ENCODE data around the gene ZNF512. TPM values are rescaled to one million over a fixed set of nuclear protein-coding genes. Genes with fewer than 3 reads are reported as not detected.

The ZNF512 gene
- total and polyA plus RNA-seq, 2 of the 13 experiments (the other 11 are each of a cell fraction or from before 2014, with no cell fraction given) = 29.8 to 31.0 TPM

- TF ChIP-seq, protein P1, sequence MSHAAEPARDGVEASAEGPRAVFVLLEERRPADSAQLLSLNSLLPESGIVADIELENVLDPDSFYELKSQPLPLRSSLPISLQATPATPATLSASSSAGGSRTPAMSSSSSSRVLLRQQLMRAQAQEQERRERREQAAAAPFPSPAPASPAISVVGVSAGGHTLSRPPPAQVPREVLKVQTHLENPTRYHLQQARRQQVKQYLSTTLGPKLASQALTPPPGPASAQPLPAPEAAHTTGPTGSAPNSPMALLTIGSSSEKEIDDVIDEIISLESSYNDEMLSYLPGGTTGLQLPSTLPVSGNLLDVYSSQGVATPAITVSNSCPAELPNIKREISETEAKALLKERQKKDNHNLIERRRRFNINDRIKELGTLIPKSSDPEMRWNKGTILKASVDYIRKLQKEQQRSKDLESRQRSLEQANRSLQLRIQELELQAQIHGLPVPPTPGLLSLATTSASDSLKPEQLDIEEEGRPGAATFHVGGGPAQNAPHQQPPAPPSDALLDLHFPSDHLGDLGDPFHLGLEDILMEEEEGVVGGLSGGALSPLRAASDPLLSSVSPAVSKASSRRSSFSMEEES (CRISPR knock-in tag; IDR thresholded peaks at IDR 0.05) = no peak
Observed at GRCh38 chr2:27652790-27653189, 69.9 kb downstream of the ZNF512 start (continued).

- no peak for TF ChIP-seq ATF6 (CRISPR knock-in tag; conservative IDR thresholded peaks at IDR 0.05)
- no peak for TF ChIP-seq TBL1XR1 (IDR thresholded peaks at IDR 0.05; ENCODE audit: borderline replicate concordance, low read length, partially characterized antibody)
- no peak for TF ChIP-seq ZC3H13 (CRISPR knock-in tag; IDR thresholded peaks at IDR 0.05)
- TF ChIP-seq, protein P2, sequence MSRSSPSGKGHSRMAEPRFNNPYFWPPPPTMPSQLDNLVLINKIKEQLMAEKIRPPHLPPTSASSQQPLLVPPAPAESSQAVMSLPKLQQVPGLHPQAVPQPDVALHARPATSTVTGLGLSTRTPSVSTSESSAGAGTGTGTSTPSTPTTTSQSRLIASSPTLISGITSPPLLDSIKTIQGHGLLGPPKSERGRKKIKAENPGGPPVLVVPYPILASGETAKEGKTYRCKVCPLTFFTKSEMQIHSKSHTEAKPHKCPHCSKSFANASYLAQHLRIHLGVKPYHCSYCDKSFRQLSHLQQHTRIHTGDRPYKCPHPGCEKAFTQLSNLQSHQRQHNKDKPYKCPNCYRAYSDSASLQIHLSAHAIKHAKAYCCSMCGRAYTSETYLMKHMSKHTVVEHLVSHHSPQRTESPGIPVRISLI (CRISPR knock-in tag; IDR thresholded peaks at IDR 0.05; ENCODE audit: borderline replicate concordance) = no peak
- no peaks in the 10 kb centered on the region for H3K4me1 ChIP-seq (ENCODE audit: insufficient read depth, low read length)
- in situ Hi-C loops (cut with HindIII; ENCODE audit: extremely low pct_ligation_motif_present, low pct_unique_long_range_greater_than_20kb) = no loop called here
- FAIRE-seq = no peak
- no peak overlapping the region for H2AFZ ChIP-seq (ENCODE audit: low read length)
- no peaks in the 10 kb centered on the region for H3K9me3 ChIP-seq (ENCODE audit: low read length)
- ATAC-seq = no peak; the same call in 2 of the 3 replicates
- no TSS peak for BruUV-seq (replicated peaks)
- intact Hi-C loops (cut with micrococcal nuclease; ENCODE audit: unreplicated experiment) = no loop called here
- no peaks in the 10 kb centered on the region for H3K79me2 ChIP-seq (ENCODE audit: insufficient read depth, low read length)
- ChIA-PET CTCF (ENCODE audit: low intra/inter-chr PET ratio, low total read pairs) (no interaction called here), POLR2A (interaction anchor here (1.4 to 1.6 kb wide), 2 partner anchors 10 to 28 kb away, joined by 4 to 5 read pairs; partner anchors contain the start of genes SLC4A1AP and SUPT7L)
- H3K4me2 ChIP-seq (ENCODE audit: low read depth, low read length) = no peak overlapping the region
- no peak for DNase-seq (ENCODE audit: low spot score)
- H3K9ac ChIP-seq (ENCODE audit: insufficient read depth, low read depth, low read length) = no peak overlapping the region
- 98% methylated on average over 2 of the region's 2 CpGs for WGBS (ENCODE audit: low lambda C conversion rate)
- H3K36me3 ChIP-seq (replicated peaks in 1 of 2; ENCODE audit: control insufficient read depth in 1 of 2, insufficient read depth in 2 of 2, low read length in 2 of 2) = peaks cover 35 to 88% of the 10 kb centered on the region in 2 experiments
- no peak overlapping the region for H3K27ac ChIP-seq (ENCODE audit: extremely low read length, insufficient read depth, low read length)
- no peaks in the 10 kb centered on the region for H3K27me3 ChIP-seq (ENCODE audit: control insufficient read depth in 1 of 2, insufficient read depth in 2 of 2, low read length in 2 of 2)
- no peak overlapping the region for H3K4me3 ChIP-seq (replicated peaks in 1 of 3; ENCODE audit: insufficient read depth in 1 of 3, low read depth in 2 of 3, low read length in 3 of 3)
- H4K20me1 ChIP-seq (ENCODE audit: insufficient read depth, low read length) = no peaks in the 10 kb centered on the region
Observed at GRCh38 chr2:27653397-27653796, 70.6 kb downstream of the ZNF512 start.
